HepG2 (cell line): Measurements from ENCODE around the gene ADIRF. TPM values are rescaled to one million over a fixed set of nuclear protein-coding genes. Genes with fewer than 3 reads are reported as not detected.

Experiments
- ATAC-seq: fragments of 200-7000 bp; cut with Tn5 transposase; 3 replicates; pipeline ENCODE4 v1.9.1; 2020; ENCODE audit warnings: mild to moderate bottlenecking, moderate library complexity
- BruUV-seq: library from RNA; stranded (reverse); fragments of 400-500 nt; replicated peaks from 2 replicates; lab custom pipeline; 2021; lab: Mats Ljungman, UMichigan
- CTCF ChIA-PET: fragments of 300-600 bp; formaldehyde crosslinking; extraction: SDS; loops from one replicate; lab custom pipeline; 2021; ENCODE audit warnings: low total read pairs, inconsistent platforms, low intra/inter-chr PET ratio; lab: Yijun Ruan, JAX
- POLR2A ChIA-PET: fragments of 350-600 bp; sonication (Branson Sonifier 250); formaldehyde crosslinking; loops from one replicate; lab custom pipeline; 2020; ENCODE audit warnings: antibody characterized with exemption, inconsistent platforms; lab: Yijun Ruan, JAX
- DNase-seq: peaks from one replicate; pipeline ENCODE4 v3.0.0-alpha.2; 2015; ENCODE audit warnings: low spot score
- FAIRE-seq: peaks from 3 replicates; lab custom pipeline; 2011; peaks lifted over from hg19 to GRCh38; lab: Jason Lieb, UNC
- H2AFZ ChIP-seq: one replicate; pipeline ENCODE4 v1.6.1; 2011; ENCODE audit warnings: low read length, inconsistent platforms
- H3K27ac ChIP-seq: fragments of 300-600 bp; 3 replicates; pipeline ENCODE4 v1.8.0; 2011; ENCODE audit warnings: mixed run types, mild to moderate bottlenecking, mixed read lengths, low read length, inconsistent platforms; ENCODE audit not compliant: insufficient read depth; ENCODE audit errors: extremely low read length
- H3K27me3 ChIP-seq, 2 experiments: fragments of 200-600 bp in 1 of 2; 2 replicates in 1 of 2; 3 replicates in 1 of 2; pipeline versions ENCODE4 v1.6.0 to v1.8.0; 2011; ENCODE audit warnings: low read length in 2 of 2, mild to moderate bottlenecking in 2 of 2, moderate library complexity in 2 of 2, inconsistent platforms in 1 of 2; ENCODE audit not compliant: insufficient read depth in 2 of 2, control insufficient read depth in 1 of 2
- H3K36me3 ChIP-seq, 2 experiments: fragments of 200-600 bp in 1 of 2; replicated peaks in 1 of 2; 2 replicates in 1 of 2; 3 replicates in 1 of 2; pipeline versions ENCODE4 v1.5.1 to v1.8.0; 2011; ENCODE audit warnings: low read length in 2 of 2, inconsistent platforms in 1 of 2; ENCODE audit not compliant: insufficient read depth in 2 of 2, control insufficient read depth in 1 of 2
- H3K4me1 ChIP-seq: 2 replicates; pipeline ENCODE4 v1.5.1; 2012; ENCODE audit warnings: low read length, inconsistent platforms; ENCODE audit not compliant: insufficient read depth
- H3K4me2 ChIP-seq: 2 replicates; pipeline ENCODE4 v1.6.0; 2011; ENCODE audit warnings: low read depth, low read length, inconsistent platforms
- H3K4me3 ChIP-seq, 3 experiments: fragments of 200-600 bp in 1 of 3; sonication (generic), shearing (Covaris generic) in 1 of 3; replicated peaks in 1 of 3; 2 replicates each; pipeline ENCODE4 v1.5.1; 2011 to 2016; ENCODE audit warnings: low read length in 3 of 3, inconsistent platforms in 2 of 3, low read depth in 2 of 3, mild to moderate bottlenecking in 2 of 3, control low read depth in 1 of 3, mixed read lengths in 1 of 3; ENCODE audit not compliant: insufficient read depth in 1 of 3
- H3K79me2 ChIP-seq: one replicate; pipeline ENCODE4 v1.6.1; 2011; ENCODE audit warnings: low read length, inconsistent platforms; ENCODE audit not compliant: insufficient read depth
- H3K9ac ChIP-seq: 2 replicates; pipeline ENCODE4 v1.6.0; 2011; ENCODE audit warnings: mild to moderate bottlenecking, low read depth, low read length, inconsistent platforms; ENCODE audit not compliant: insufficient read depth
- H3K9me3 ChIP-seq: 2 replicates; pipeline ENCODE4 v1.5.1; 2012; ENCODE audit warnings: mild to moderate bottlenecking, low read length
- H4K20me1 ChIP-seq: 2 replicates; pipeline ENCODE4 v1.6.0; 2011; ENCODE audit warnings: inconsistent platforms, mild to moderate bottlenecking, low read length, moderate library complexity; ENCODE audit not compliant: insufficient read depth
- CEBPB ChIP-seq: IDR thresholded peaks from 2 replicates; pipeline ENCODE4 v1.6.1; 2011; ENCODE audit warnings: low read depth, low read length, improper control_type of control experiment, borderline replicate concordance
- EEA1 ChIP-seq: sonication (generic); formaldehyde crosslinking; IDR thresholded peaks from 2 replicates; pipeline ENCODE4 v1.5.1; 2020; ENCODE audit warnings: mild to moderate bottlenecking, missing genetic modification reagents, borderline replicate concordance
- FOXO4 ChIP-seq: sonication (generic); formaldehyde crosslinking; conservative IDR thresholded peaks from 2 replicates; pipeline ENCODE4 v1.8.1; 2023; ENCODE audit warnings: missing genetic modification reagents
- KDM5B ChIP-seq: sonication (generic); formaldehyde crosslinking; IDR thresholded peaks from 2 replicates; pipeline ENCODE4 v1.4.0; 2020; ENCODE audit warnings: missing genetic modification reagents, mild to moderate bottlenecking, borderline replicate concordance
- ONECUT2 ChIP-seq: sonication (generic); formaldehyde crosslinking; IDR thresholded peaks from 2 replicates; pipeline ENCODE4 v1.4.0; 2020; ENCODE audit warnings: missing genetic modification reagents
- PAWR ChIP-seq: sonication (generic); formaldehyde crosslinking; IDR thresholded peaks from 2 replicates; pipeline ENCODE4 v1.4.0; 2020; ENCODE audit warnings: missing genetic modification reagents, mild to moderate bottlenecking, borderline replicate concordance
- POLR2G ChIP-seq: fragments of 200-400 bp; formaldehyde crosslinking; IDR thresholded peaks from 2 replicates; pipeline ENCODE4 v1.6.1; 2018; ENCODE audit warnings: mild to moderate bottlenecking, low read depth, low read length, moderate library complexity
- SYNCRIP ChIP-seq: fragments of 200-400 bp; formaldehyde crosslinking; IDR thresholded peaks from 2 replicates; pipeline ENCODE4 v1.6.1; 2018; ENCODE audit warnings: mild to moderate bottlenecking, low read depth, low read length; ENCODE audit not compliant: insufficient read depth
- ZBTB46 ChIP-seq: sonication (generic); formaldehyde crosslinking; IDR thresholded peaks from 2 replicates; pipeline ENCODE4 v1.4.0; 2020; ENCODE audit warnings: mild to moderate bottlenecking, missing genetic modification reagents, borderline replicate concordance
- ZBTB7B ChIP-seq: sonication (generic); formaldehyde crosslinking; IDR thresholded peaks from 2 replicates; pipeline ENCODE4 v1.4.0; 2020; ENCODE audit warnings: missing genetic modification reagents
- ZNF350 ChIP-seq: sonication (generic); formaldehyde crosslinking; IDR thresholded peaks from 2 replicates; pipeline ENCODE4 v1.4.0; 2020; ENCODE audit warnings: mild to moderate bottlenecking, low read depth, missing genetic modification reagents, borderline replicate concordance
- ZNF687 ChIP-seq: sonication (generic); formaldehyde crosslinking; IDR thresholded peaks from 2 replicates; pipeline ENCODE4 v1.5.1; 2020; ENCODE audit warnings: mild to moderate bottlenecking, missing genetic modification reagents, moderate library complexity
- WGBS: methylation state at CpG from one replicate; pipeline ENCODE4 v1.1.6; 2017; ENCODE audit warnings: low lambda C conversion rate; 5-methylcytosine and 5-hydroxymethylcytosine counted together
- in situ Hi-C: cut with HindIII; loops from 2 replicates; pipeline ENCODE4 v1.10.0; 2017; ENCODE audit warnings: low pct_unique_long_range_greater_than_20kb; ENCODE audit not compliant: extremely low pct_ligation_motif_present
- intact Hi-C: fragments of 100-400 bp; cut with micrococcal nuclease; formaldehyde crosslinking; loops from one replicate; pipeline ENCODE4 v1.10.0; 2022; ENCODE audit not compliant: unreplicated experiment
- polyA plus RNA-seq, 8 experiments: library from polyadenylated mRNA; depleted of rRNA in 3 of 8; stranded (reverse) in 7 of 8; unstranded in 1 of 8; fragments of >200 nt; fragmentation: Illumina TruSeq in 4 of 8; extraction: Trizol in 4 of 8; gene quantifications; 2 replicates each; pipeline versions ENCODE4 v1.2.1 to v1.2.3, GENCODE V29; 2011 to 2016; ENCODE audit warnings: low read depth in 4 of 8, missing spikeins in 1 of 8, mixed read lengths in 1 of 8; ENCODE audit not compliant: insufficient read depth in 1 of 8
- total RNA-seq, 5 experiments: library from RNA; depleted of rRNA; stranded (reverse); fragments of >200 nt; fragmentation: Illumina TruSeq; extraction: Trizol; gene quantifications; 2 replicates each; pipeline ENCODE4 v1.2.3, GENCODE V29; 2016; ENCODE audit warnings: low read depth in 1 of 5
- TF ChIP-seq, protein P1 (sequence below): IDR thresholded peaks from 2 replicates; pipeline ENCODE4 v1.6.1; 2016; ENCODE audit warnings: low read depth, borderline replicate concordance
- TF ChIP-seq, protein P2 (sequence below): sonication (generic); formaldehyde crosslinking; IDR thresholded peaks from 2 replicates; pipeline ENCODE4 v1.8.0; 2022; ENCODE audit warnings: mild to moderate bottlenecking, missing genetic modification reagents, borderline replicate concordance

ADIRF gene
- total and polyA plus RNA-seq, 2 of the 13 experiments (the other 11 are each of a cell fraction or from before 2014, with no cell fraction given): 0.13 to 0.40 TPM

GRCh38 chr10:86974484-86974883 is 6.2 kb downstream of the ADIRF start:
- ChIA-PET CTCF (no interaction called here), POLR2A (no interaction called here)
- Histone ChIP-seq H2AFZ (no peak overlapping the region), H3K9ac (no peak overlapping the region), H3K36me3 (no peaks in the 10 kb centered on the region), H3K9me3 (no peaks in the 10 kb centered on the region), H3K27me3 (peaks cover 4 to 31% of the 10 kb centered on the region in 2 experiments; a peak in 3 of 5 replicates), H3K4me2 (no peak overlapping the region), H3K79me2 (no peaks in the 10 kb centered on the region), H3K27ac (no peak overlapping the region), H3K4me3 (no peak overlapping the region), H3K4me1 (no peaks in the 10 kb centered on the region; the same call in 1 of the 2 replicates), H4K20me1 (no peaks in the 10 kb centered on the region)
- in situ Hi-C loops: no loop called here
- intact Hi-C loops: no loop called here
- ATAC-seq: no peak
- 62% methylated on average over 7 of the region's 7 CpGs for WGBS
- DNase-seq: no peak
- no peak for FAIRE-seq
- BruUV-seq: no TSS peak
- no peak for TF ChIP-seq ONECUT2
- TF ChIP-seq ZBTB46 (CRISPR knock-in tag): no peak
- no peak for TF ChIP-seq KDM5B (CRISPR knock-in tag)
- no peak for TF ChIP-seq CEBPB
- TF ChIP-seq ZNF687: no peak
- no peak for TF ChIP-seq SYNCRIP
- no peak for TF ChIP-seq EEA1 (CRISPR knock-in tag)
- no peak for TF ChIP-seq FOXO4 (CRISPR knock-in tag)
- TF ChIP-seq ZNF350 (CRISPR knock-in tag): no peak
- TF ChIP-seq, protein P1, sequence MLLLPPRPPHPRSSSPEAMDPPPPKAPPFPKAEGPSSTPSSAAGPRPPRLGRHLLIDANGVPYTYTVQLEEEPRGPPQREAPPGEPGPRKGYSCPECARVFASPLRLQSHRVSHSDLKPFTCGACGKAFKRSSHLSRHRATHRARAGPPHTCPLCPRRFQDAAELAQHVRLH (CRISPR knock-in tag): no peak
- no peak for TF ChIP-seq ZBTB7B (CRISPR knock-in tag)
- TF ChIP-seq, protein P2, sequence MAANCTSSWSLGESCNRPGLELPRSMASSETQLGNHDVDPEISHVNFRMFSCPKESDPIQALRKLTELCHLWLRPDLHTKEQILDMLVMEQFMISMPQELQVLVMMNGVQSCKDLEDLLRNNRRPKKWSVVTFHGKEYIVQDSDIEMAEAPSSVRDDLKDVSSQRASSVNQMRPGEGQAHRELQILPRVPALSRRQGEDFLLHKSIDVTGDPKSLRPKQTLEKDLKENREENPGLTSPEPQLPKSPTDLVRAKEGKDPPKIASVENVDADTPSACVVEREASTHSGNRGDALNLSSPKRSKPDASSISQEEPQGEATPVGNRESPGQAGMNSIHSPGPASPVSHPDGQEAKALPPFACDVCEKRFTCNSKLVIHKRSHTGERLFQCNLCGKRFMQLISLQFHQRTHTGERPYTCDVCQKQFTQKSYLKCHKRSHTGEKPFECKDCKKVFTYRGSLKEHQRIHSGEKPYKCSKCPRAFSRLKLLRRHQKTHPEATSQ (CRISPR knock-in tag): no peak
- no peak for TF ChIP-seq PAWR (CRISPR knock-in tag)
- TF ChIP-seq POLR2G: no peak
